ENCODE measurements around the gene CHP1. TPM values are rescaled to one million over a fixed set of nuclear protein-coding genes. Genes with fewer than 3 reads are reported as not detected.

The CHP1 gene
- 48.2 TPM for polyA plus RNA-seq (2012; ENCODE audit: insufficient read length, low read depth)

DNA sequence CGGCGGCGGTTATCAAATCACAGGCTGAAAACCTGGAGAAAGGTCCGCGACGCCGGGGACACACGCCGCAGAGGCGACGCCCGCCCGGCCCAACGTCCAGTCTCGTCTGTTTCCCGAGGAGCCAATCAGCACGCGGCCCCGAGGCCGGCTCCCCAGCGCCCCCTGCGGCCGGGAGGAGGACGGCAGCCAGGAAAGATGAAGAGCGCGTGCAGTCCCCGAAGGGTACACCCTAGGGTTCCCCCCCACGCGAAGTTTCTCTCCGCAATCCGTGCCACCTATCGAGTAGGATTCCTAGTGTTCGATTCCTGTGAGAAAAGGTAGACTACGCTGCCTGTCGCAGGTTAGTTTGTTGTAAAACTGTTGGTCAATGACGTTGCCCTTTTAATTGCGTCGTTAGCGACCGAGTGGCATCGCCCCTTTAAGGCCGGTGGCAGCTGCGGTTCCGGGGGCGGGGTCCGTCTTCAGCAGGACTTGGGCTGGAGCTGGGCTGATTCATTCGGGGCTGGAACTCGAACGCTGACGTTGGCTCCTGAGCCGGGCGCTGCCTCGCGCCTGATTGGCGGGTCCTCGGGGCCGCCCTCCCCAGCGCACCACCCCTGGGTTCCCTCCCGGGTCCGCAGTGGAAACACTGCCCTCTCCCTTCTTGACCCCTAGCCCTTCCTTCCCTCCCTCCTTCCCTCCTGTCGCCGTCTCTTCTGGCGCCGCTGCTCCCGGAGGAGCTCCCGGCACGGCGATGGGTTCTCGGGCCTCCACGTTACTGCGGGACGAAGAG, at the start of gene CHP1, which contains the start of gene EXD1:
Gene CHP1, plus strand, starts transcription at position 619 of the 772 bp plus-strand sequence. Its CDS starts 115 bp downstream, at position 734.
Gene EXD1, minus strand, starts transcription at position 108 of the 772 bp plus-strand sequence. CDS start 4,182 bp downstream, outside the sequence.
- peak; percentile 73; the same call in 1 of the 2 replicates for TF ChIP-seq SIN3A (IDR thresholded peaks at IDR 0.05; ENCODE audit: borderline replicate concordance, insufficient read depth, low read length)
- TF ChIP-seq POLR2AphosphoS5 (IDR thresholded peaks at IDR 0.05; ENCODE audit: low read depth, low read length): peak; percentile 78
- TF ChIP-seq, protein P1, sequence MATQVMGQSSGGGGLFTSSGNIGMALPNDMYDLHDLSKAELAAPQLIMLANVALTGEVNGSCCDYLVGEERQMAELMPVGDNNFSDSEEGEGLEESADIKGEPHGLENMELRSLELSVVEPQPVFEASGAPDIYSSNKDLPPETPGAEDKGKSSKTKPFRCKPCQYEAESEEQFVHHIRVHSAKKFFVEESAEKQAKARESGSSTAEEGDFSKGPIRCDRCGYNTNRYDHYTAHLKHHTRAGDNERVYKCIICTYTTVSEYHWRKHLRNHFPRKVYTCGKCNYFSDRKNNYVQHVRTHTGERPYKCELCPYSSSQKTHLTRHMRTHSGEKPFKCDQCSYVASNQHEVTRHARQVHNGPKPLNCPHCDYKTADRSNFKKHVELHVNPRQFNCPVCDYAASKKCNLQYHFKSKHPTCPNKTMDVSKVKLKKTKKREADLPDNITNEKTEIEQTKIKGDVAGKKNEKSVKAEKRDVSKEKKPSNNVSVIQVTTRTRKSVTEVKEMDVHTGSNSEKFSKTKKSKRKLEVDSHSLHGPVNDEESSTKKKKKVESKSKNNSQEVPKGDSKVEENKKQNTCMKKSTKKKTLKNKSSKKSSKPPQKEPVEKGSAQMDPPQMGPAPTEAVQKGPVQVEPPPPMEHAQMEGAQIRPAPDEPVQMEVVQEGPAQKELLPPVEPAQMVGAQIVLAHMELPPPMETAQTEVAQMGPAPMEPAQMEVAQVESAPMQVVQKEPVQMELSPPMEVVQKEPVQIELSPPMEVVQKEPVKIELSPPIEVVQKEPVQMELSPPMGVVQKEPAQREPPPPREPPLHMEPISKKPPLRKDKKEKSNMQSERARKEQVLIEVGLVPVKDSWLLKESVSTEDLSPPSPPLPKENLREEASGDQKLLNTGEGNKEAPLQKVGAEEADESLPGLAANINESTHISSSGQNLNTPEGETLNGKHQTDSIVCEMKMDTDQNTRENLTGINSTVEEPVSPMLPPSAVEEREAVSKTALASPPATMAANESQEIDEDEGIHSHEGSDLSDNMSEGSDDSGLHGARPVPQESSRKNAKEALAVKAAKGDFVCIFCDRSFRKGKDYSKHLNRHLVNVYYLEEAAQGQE (IDR thresholded peaks at IDR 0.05; ENCODE audit: insufficient read depth in 1 of 2, low read depth in 2 of 2, low read length in 2 of 2): 0 out of 4 replicates have a peak, but pooled peaks of 1 of the 2 experiments have one; percentile 2
- TF ChIP-seq TAF1 (IDR thresholded peaks at IDR 0.05; ENCODE audit: borderline replicate concordance, insufficient read depth, low read length): peak; percentile 84
- TF ChIP-seq FOXP2 (optimal IDR thresholded peaks at IDR 0.05; ENCODE audit: borderline replicate concordance, extremely low read depth, extremely low read length, insufficient read depth): peak; percentile 90

DNA sequence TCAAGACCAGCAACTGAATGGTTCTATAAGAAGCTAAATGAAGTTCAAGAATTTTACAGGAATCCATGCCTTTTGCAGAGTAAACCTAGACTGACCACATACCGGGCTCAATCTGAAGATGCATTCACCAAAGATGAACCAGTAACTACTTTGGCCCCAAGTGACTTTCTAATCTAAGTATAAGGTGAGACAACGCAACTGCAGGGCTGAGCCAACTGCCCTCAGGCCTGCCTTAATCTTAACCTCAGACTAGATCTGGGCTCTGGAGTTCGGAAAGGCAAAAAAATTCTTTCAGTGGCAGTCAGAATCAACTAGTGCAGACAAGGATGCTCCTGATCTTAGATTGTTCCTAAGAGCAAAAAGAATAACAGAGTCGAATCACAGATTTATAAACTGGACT, 48.8 kb upstream of the CHP1 start:
- TF ChIP-seq, protein P1 (IDR thresholded peaks at IDR 0.05; ENCODE audit: insufficient read depth in 1 of 2, low read depth in 2 of 2, low read length in 2 of 2): no peak
- no peak for TF ChIP-seq FOXP2 (optimal IDR thresholded peaks at IDR 0.05; ENCODE audit: borderline replicate concordance, extremely low read depth, extremely low read length, insufficient read depth)
- no peak for TF ChIP-seq TAF1 (IDR thresholded peaks at IDR 0.05; ENCODE audit: borderline replicate concordance, insufficient read depth, low read length)
- no peak for TF ChIP-seq POLR2AphosphoS5 (IDR thresholded peaks at IDR 0.05; ENCODE audit: low read depth, low read length)
- TF ChIP-seq SIN3A (IDR thresholded peaks at IDR 0.05; ENCODE audit: borderline replicate concordance, insufficient read depth, low read length): no peak

GRCh38 chr15:41183581-41183980, 47.5 kb upstream of the CHP1 start:
- TF ChIP-seq POLR2AphosphoS5 (IDR thresholded peaks at IDR 0.05; ENCODE audit: low read depth, low read length) (no peak), TAF1 (IDR thresholded peaks at IDR 0.05; ENCODE audit: borderline replicate concordance, insufficient read depth, low read length) (no peak), FOXP2 (optimal IDR thresholded peaks at IDR 0.05; ENCODE audit: borderline replicate concordance, extremely low read depth, extremely low read length, insufficient read depth) (no peak), SIN3A (IDR thresholded peaks at IDR 0.05; ENCODE audit: borderline replicate concordance, insufficient read depth, low read length) (no peak)
- TF ChIP-seq, protein P1 (IDR thresholded peaks at IDR 0.05; ENCODE audit: insufficient read depth in 1 of 2, low read depth in 2 of 2, low read length in 2 of 2): no peak

GRCh38 chr15:41194444-41194843, 36.6 kb upstream of the CHP1 start:
- TF ChIP-seq, protein P1 (IDR thresholded peaks at IDR 0.05; ENCODE audit: insufficient read depth in 1 of 2, low read depth in 2 of 2, low read length in 2 of 2): no peak
- TF ChIP-seq TAF1 (IDR thresholded peaks at IDR 0.05; ENCODE audit: borderline replicate concordance, insufficient read depth, low read length) (no peak), FOXP2 (optimal IDR thresholded peaks at IDR 0.05; ENCODE audit: borderline replicate concordance, extremely low read depth, extremely low read length, insufficient read depth) (no peak), POLR2AphosphoS5 (IDR thresholded peaks at IDR 0.05; ENCODE audit: low read depth, low read length) (no peak), SIN3A (IDR thresholded peaks at IDR 0.05; ENCODE audit: borderline replicate concordance, insufficient read depth, low read length) (no peak)

All from PFSK-1 (cell line).